GM23338 (cell line): ENCODE measurements around the gene MGME1. TPM values are rescaled to one million over a fixed set of nuclear protein-coding genes. Genes with fewer than 3 reads are reported as not detected.

Experiments
- ATAC-seq: fragments of 200-7000 bp; cut with Tn5 transposase; 3 replicates; pipeline ENCODE4 v1.9.1; 2020
- DNase-seq: peaks from one replicate; pipeline ENCODE4 v3.0.0-alpha.2; 2015; ENCODE audit warnings: low spot score
- H2AFZ ChIP-seq: fragments of 200-600 bp; sonication (generic); 2 replicates; pipeline ENCODE4 v1.8.0; 2016; ENCODE audit warnings: antibody characterized with exemption, mild to moderate bottlenecking, moderate library complexity
- H3F3A ChIP-seq: fragments of 200-600 bp; sonication (generic); replicated peaks from 2 replicates; pipeline ENCODE4 v1.8.0; 2017; ENCODE audit warnings: antibody characterized with exemption, mixed run types, low read depth
- H3K27ac ChIP-seq: fragments of 200-600 bp; sonication (generic); 2 replicates; pipeline ENCODE4 v1.6.1; 2016; ENCODE audit warnings: low read depth
- H3K27me3 ChIP-seq: fragments of 200-600 bp; sonication (generic); 2 replicates; pipeline ENCODE4 v1.8.0; 2016; ENCODE audit warnings: mild to moderate bottlenecking, mixed run types, moderate library complexity; ENCODE audit not compliant: insufficient read depth
- H3K36me3 ChIP-seq: fragments of 200-600 bp; sonication (generic); 2 replicates; pipeline ENCODE4 v1.8.0; 2016; ENCODE audit warnings: mild to moderate bottlenecking; ENCODE audit not compliant: insufficient read depth
- H3K4me1 ChIP-seq: fragments of 200-600 bp; sonication (generic); 2 replicates; pipeline ENCODE4 v1.8.0; 2016; ENCODE audit warnings: mild to moderate bottlenecking, moderate library complexity; ENCODE audit not compliant: insufficient read depth
- H3K4me2 ChIP-seq: fragments of 200-600 bp; sonication (generic); 2 replicates; pipeline ENCODE4 v1.7.1; 2017; ENCODE audit warnings: mixed run types
- H3K4me3 ChIP-seq: fragments of 200-600 bp; sonication (generic); 2 replicates; pipeline ENCODE4 v1.6.1; 2016; ENCODE audit warnings: mixed run types
- H3K79me2 ChIP-seq: fragments of 200-600 bp; sonication (generic); replicated peaks from 2 replicates; pipeline ENCODE4 v1.8.0; 2017; ENCODE audit warnings: mild to moderate bottlenecking; ENCODE audit not compliant: insufficient read depth
- H3K9me2 ChIP-seq: fragments of 200-600 bp; sonication (generic); 2 replicates; pipeline ENCODE4 v1.8.0; 2017; ENCODE audit not compliant: insufficient read depth
- H4K20me1 ChIP-seq: fragments of 200-600 bp; sonication (generic); replicated peaks from 2 replicates; pipeline ENCODE4 v1.8.0; 2017; ENCODE audit warnings: mild to moderate bottlenecking; ENCODE audit not compliant: insufficient read depth
- H3K27ac Mint-ChIP-seq: 2 replicates; pipeline ENCODE4 v1.8.0; 2020; ENCODE audit warnings: inconsistent platforms, mild to moderate bottlenecking, moderate library complexity, mixed read lengths
- H3K27me3 Mint-ChIP-seq: 3 replicates; pipeline ENCODE4 v1.8.0; 2022; ENCODE audit warnings: low read depth, mild to moderate bottlenecking, moderate library complexity, mixed read lengths, inconsistent platforms; ENCODE audit not compliant: insufficient read depth, poor library complexity
- H3K36me3 Mint-ChIP-seq: 3 replicates; pipeline ENCODE4 v1.8.0; 2021; ENCODE audit warnings: low read depth, mild to moderate bottlenecking, inconsistent platforms, moderate library complexity, mixed read lengths
- H3K4me1 Mint-ChIP-seq: 3 replicates; pipeline ENCODE4 v1.8.0; 2020; ENCODE audit warnings: mild to moderate bottlenecking, inconsistent platforms, mixed read lengths
- H3K4me3 Mint-ChIP-seq: 3 replicates; pipeline ENCODE4 v1.8.0; 2021; ENCODE audit warnings: moderate library complexity, mild to moderate bottlenecking, inconsistent platforms, mixed read lengths
- H3K9me3 Mint-ChIP-seq: 3 replicates; pipeline ENCODE4 v1.8.0; 2020; ENCODE audit warnings: moderate library complexity, mild to moderate bottlenecking, inconsistent platforms, mixed read lengths
- EZH2 ChIP-seq: fragments of 200-600 bp; sonication (generic); IDR thresholded peaks from one replicate; pipeline ENCODE4 v1.8.0; 2017; ENCODE audit warnings: antibody characterized with exemption, mild to moderate bottlenecking, low read depth; ENCODE audit not compliant: unreplicated experiment
- EZH2phosphoT487 ChIP-seq: fragments of 200-600 bp; sonication (generic); IDR thresholded peaks from one replicate; pipeline ENCODE4 v1.8.1; 2018; ENCODE audit warnings: antibody characterized with exemption; ENCODE audit not compliant: unreplicated experiment
- JUNB ChIP-seq: IDR thresholded peaks from one replicate; pipeline ENCODE4 v1.6.1; 2016; ENCODE audit warnings: antibody characterized with exemption; ENCODE audit not compliant: unreplicated experiment
- NANOG ChIP-seq: IDR thresholded peaks from 2 replicates; pipeline ENCODE4 v1.6.1; 2016; ENCODE audit warnings: antibody characterized with exemption, borderline replicate concordance
- POLR2AphosphoS5 ChIP-seq: IDR thresholded peaks from 2 replicates; pipeline ENCODE4 v1.6.1; 2016; ENCODE audit warnings: antibody characterized with exemption, low read depth
- STAT1 ChIP-seq: IDR thresholded peaks from one replicate; pipeline ENCODE4 v1.6.1; 2016; ENCODE audit warnings: antibody characterized with exemption; ENCODE audit not compliant: unreplicated experiment
- ZNF331 ChIP-seq: fragments of 250-450 bp; sonication (Bioruptor Pico); IDR thresholded peaks from 2 replicates; pipeline ENCODE4 v1.5.0; 2020; ENCODE audit warnings: low read depth, mild to moderate bottlenecking, moderate library complexity
- polyA plus RNA-seq: library from polyadenylated mRNA; unstranded; fragments of >200 nt; fragmentation: Nextera tagmentation; extraction: Ambion mirVana; gene quantifications from 2 replicates; pipeline ENCODE4 v1.2.1, GENCODE V29; 2016
- total RNA-seq: library from RNA; depleted of rRNA; stranded (reverse); fragments of >200 nt; shearing (Covaris generic); gene quantifications from 2 replicates; pipeline ENCODE4 v1.2.3, GENCODE V29; 2014
- TF ChIP-seq, protein P1 (sequence below): fragments of 250-450 bp; sonication (Bioruptor Pico); IDR thresholded peaks from 2 replicates; pipeline ENCODE4 v1.5.0; 2020; ENCODE audit warnings: mild to moderate bottlenecking, moderate library complexity
- TF ChIP-seq, protein P2 (sequence below): IDR thresholded peaks from 2 replicates; pipeline ENCODE4 v1.6.1; 2016; ENCODE audit warnings: antibody characterized with exemption
- TF ChIP-seq, protein P3 (sequence below): IDR thresholded peaks from one replicate; pipeline ENCODE4 v1.6.1; 2018; ENCODE audit warnings: antibody characterized with exemption; ENCODE audit not compliant: unreplicated experiment

MGME1 gene
- total and polyA plus RNA-seq, 2 experiments from 2014 or later: 43.1 to 56.9 TPM

- no peak for TF ChIP-seq POLR2AphosphoS5
- Histone ChIP-seq H3K9me2 (no peaks in the 10 kb centered on the region), H3K27ac (peak overlapping the region; percentile 47), H3K4me2 (no peak overlapping the region), H3K27me3 (no peaks in the 10 kb centered on the region), H3K36me3 (peaks cover 99% of the 10 kb centered on the region), H3K79me2 (peaks cover 70% of the 10 kb centered on the region), H3K4me3 (no peak overlapping the region), H4K20me1 (peaks cover 75% of the 10 kb centered on the region), H2AFZ (no peak overlapping the region), H3K4me1 (no peaks in the 10 kb centered on the region), H3F3A (peaks cover 67% of the 10 kb centered on the region)
- ATAC-seq (no peak), DNase-seq (no peak)
- no peaks in the 10 kb centered on the region for H3K9me3 Mint-ChIP-seq
- no peaks in the 10 kb centered on the region for H3K27me3 Mint-ChIP-seq
- peaks cover 100% of the 10 kb centered on the region for H3K36me3 Mint-ChIP-seq
- peaks cover 13% of the 10 kb centered on the region; the same call in 2 of the 3 replicates for H3K4me1 Mint-ChIP-seq
- peak overlapping the region; percentile 11; the same call in 1 of the 2 replicates for H3K27ac Mint-ChIP-seq
- no peak overlapping the region for H3K4me3 Mint-ChIP-seq
These were observed 22.0 kb upstream of the MGME1 start for GRCh38 chr20:17946572-17947473.

GRCh38 chr20:17947474-17947815 is 21.4 kb upstream of the MGME1 start:
- Histone ChIP-seq H3K79me2 (peaks cover 76% of the 10 kb centered on the region), H3K9me2 (no peaks in the 10 kb centered on the region), H3K4me2 (no peak overlapping the region), H3K4me1 (no peaks in the 10 kb centered on the region), H3K27me3 (no peaks in the 10 kb centered on the region), H3K4me3 (no peak overlapping the region), H2AFZ (no peak overlapping the region), H3K36me3 (peaks cover 99% of the 10 kb centered on the region), H3K27ac (no peak overlapping the region), H4K20me1 (peaks cover 76% of the 10 kb centered on the region), H3F3A (peaks cover 61% of the 10 kb centered on the region)
- ATAC-seq: no peak
- Mint-ChIP-seq H3K27me3 (no peaks in the 10 kb centered on the region), H3K4me3 (no peak overlapping the region), H3K9me3 (no peaks in the 10 kb centered on the region), H3K4me1 (peaks cover 11% of the 10 kb centered on the region; the same call in 2 of the 3 replicates), H3K36me3 (peaks cover 100% of the 10 kb centered on the region), H3K27ac (0 out of 2 replicates have a peak overlapping the region, but pooled peaks have one; percentile 12)
- DNase-seq: no peak
- TF ChIP-seq, protein P1, sequence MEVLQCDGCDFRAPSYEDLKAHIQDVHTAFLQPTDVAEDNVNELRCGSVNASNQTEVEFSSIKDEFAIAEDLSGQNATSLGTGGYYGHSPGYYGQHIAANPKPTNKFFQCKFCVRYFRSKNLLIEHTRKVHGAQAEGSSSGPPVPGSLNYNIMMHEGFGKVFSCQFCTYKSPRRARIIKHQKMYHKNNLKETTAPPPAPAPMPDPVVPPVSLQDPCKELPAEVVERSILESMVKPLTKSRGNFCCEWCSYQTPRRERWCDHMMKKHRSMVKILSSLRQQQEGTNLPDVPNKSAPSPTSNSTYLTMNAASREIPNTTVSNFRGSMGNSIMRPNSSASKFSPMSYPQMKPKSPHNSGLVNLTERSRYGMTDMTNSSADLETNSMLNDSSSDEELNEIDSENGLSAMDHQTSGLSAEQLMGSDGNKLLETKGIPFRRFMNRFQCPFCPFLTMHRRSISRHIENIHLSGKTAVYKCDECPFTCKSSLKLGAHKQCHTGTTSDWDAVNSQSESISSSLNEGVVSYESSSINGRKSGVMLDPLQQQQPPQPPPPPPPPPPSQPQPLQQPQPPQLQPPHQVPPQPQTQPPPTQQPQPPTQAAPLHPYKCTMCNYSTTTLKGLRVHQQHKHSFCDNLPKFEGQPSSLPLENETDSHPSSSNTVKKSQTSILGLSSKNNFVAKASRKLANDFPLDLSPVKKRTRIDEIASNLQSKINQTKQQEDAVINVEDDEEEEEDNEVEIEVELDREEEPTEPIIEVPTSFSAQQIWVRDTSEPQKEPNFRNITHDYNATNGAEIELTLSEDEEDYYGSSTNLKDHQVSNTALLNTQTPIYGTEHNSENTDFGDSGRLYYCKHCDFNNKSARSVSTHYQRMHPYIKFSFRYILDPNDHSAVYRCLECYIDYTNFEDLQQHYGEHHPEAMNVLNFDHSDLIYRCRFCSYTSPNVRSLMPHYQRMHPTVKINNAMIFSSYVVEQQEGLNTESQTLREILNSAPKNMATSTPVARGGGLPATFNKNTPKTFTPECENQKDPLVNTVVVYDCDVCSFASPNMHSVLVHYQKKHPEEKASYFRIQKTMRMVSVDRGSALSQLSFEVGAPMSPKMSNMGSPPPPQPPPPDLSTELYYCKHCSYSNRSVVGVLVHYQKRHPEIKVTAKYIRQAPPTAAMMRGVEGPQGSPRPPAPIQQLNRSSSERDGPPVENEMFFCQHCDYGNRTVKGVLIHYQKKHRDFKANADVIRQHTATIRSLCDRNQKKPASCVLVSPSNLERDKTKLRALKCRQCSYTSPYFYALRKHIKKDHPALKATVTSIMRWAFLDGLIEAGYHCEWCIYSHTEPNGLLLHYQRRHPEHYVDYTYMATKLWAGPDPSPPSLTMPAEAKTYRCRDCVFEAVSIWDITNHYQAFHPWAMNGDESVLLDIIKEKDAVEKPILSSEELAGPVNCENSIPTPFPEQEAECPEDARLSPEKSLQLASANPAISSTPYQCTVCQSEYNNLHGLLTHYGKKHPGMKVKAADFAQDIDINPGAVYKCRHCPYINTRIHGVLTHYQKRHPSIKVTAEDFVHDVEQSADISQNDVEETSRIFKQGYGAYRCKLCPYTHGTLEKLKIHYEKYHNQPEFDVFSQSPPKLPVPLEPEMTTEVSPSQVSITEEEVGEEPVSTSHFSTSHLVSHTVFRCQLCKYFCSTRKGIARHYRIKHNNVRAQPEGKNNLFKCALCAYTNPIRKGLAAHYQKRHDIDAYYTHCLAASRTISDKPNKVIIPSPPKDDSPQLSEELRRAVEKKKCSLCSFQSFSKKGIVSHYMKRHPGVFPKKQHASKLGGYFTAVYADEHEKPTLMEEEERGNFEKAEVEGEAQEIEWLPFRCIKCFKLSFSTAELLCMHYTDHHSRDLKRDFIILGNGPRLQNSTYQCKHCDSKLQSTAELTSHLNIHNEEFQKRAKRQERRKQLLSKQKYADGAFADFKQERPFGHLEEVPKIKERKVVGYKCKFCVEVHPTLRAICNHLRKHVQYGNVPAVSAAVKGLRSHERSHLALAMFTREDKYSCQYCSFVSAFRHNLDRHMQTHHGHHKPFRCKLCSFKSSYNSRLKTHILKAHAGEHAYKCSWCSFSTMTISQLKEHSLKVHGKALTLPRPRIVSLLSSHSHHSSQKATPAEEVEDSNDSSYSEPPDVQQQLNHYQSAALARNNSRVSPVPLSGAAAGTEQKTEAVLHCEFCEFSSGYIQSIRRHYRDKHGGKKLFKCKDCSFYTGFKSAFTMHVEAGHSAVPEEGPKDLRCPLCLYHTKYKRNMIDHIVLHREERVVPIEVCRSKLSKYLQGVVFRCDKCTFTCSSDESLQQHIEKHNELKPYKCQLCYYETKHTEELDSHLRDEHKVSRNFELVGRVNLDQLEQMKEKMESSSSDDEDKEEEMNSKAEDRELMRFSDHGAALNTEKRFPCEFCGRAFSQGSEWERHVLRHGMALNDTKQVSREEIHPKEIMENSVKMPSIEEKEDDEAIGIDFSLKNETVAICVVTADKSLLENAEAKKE: no peak
- no peak for TF ChIP-seq POLR2AphosphoS5
- TF ChIP-seq NANOG: no peak
- TF ChIP-seq ZNF331: no peak
- TF ChIP-seq, protein P2, sequence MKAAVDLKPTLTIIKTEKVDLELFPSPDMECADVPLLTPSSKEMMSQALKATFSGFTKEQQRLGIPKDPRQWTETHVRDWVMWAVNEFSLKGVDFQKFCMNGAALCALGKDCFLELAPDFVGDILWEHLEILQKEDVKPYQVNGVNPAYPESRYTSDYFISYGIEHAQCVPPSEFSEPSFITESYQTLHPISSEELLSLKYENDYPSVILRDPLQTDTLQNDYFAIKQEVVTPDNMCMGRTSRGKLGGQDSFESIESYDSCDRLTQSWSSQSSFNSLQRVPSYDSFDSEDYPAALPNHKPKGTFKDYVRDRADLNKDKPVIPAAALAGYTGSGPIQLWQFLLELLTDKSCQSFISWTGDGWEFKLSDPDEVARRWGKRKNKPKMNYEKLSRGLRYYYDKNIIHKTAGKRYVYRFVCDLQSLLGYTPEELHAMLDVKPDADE: no peak
- TF ChIP-seq JUNB: no peak
- no peak for TF ChIP-seq EZH2
- TF ChIP-seq, protein P3, sequence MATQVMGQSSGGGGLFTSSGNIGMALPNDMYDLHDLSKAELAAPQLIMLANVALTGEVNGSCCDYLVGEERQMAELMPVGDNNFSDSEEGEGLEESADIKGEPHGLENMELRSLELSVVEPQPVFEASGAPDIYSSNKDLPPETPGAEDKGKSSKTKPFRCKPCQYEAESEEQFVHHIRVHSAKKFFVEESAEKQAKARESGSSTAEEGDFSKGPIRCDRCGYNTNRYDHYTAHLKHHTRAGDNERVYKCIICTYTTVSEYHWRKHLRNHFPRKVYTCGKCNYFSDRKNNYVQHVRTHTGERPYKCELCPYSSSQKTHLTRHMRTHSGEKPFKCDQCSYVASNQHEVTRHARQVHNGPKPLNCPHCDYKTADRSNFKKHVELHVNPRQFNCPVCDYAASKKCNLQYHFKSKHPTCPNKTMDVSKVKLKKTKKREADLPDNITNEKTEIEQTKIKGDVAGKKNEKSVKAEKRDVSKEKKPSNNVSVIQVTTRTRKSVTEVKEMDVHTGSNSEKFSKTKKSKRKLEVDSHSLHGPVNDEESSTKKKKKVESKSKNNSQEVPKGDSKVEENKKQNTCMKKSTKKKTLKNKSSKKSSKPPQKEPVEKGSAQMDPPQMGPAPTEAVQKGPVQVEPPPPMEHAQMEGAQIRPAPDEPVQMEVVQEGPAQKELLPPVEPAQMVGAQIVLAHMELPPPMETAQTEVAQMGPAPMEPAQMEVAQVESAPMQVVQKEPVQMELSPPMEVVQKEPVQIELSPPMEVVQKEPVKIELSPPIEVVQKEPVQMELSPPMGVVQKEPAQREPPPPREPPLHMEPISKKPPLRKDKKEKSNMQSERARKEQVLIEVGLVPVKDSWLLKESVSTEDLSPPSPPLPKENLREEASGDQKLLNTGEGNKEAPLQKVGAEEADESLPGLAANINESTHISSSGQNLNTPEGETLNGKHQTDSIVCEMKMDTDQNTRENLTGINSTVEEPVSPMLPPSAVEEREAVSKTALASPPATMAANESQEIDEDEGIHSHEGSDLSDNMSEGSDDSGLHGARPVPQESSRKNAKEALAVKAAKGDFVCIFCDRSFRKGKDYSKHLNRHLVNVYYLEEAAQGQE: no peak
- no peak for TF ChIP-seq STAT1
- TF ChIP-seq EZH2phosphoT487: no peak
